Naive thymus-derived CD4-positive, alpha-beta T cell (primary cell): ENCODE data around the gene BET1. TPM values are rescaled to one million over a fixed set of nuclear protein-coding genes. Genes with fewer than 3 reads are reported as not detected.

Experiments
- ATAC-seq: fragments of 150-1000 bp; cut with Tn5 transposase; 2 replicates; pipeline ENCODE4 v1.10.0; 2021; ENCODE audit warnings: mild to moderate bottlenecking, moderate library complexity
- CTCF ChIA-PET: fragments of 350-600 bp; sonication (Branson Sonifier 250); formaldehyde crosslinking; loops from one replicate; lab custom pipeline; 2021; ENCODE audit warnings: antibody characterized with exemption; lab: Charles Lee
- POLR2A ChIA-PET: fragments of 350-600 bp; sonication (Branson Sonifier 250); formaldehyde crosslinking; loops from one replicate; lab custom pipeline; 2021; ENCODE audit warnings: antibody characterized with exemption, inconsistent platforms; lab: Charles Lee
- DNase-seq, 9 donors: peaks; one replicate each; pipeline versions ENCODE4 v3.0.0 to v3.0.0-alpha.2; 2020 to 2022; ENCODE audit warnings: mixed read lengths in 1 of 9
- H3K27ac ChIP-seq: one replicate; pipeline ENCODE4 v1.7.0; 2013; ENCODE audit warnings: mild to moderate bottlenecking, low read depth, low read length, moderate library complexity
- H3K27me3 ChIP-seq, 2 donors: one replicate each; pipeline ENCODE4 v1.7.0; 2013; ENCODE audit warnings: low read length in 2 of 2, mild to moderate bottlenecking in 2 of 2, moderate library complexity in 2 of 2; ENCODE audit not compliant: control insufficient read depth in 2 of 2, insufficient read depth in 2 of 2
- H3K36me3 ChIP-seq, 3 experiments: 1 replicate in 2 of 3; 2 replicates in 1 of 3; pipeline ENCODE4 v1.7.0; 2013; ENCODE audit warnings: low read length in 3 of 3, mild to moderate bottlenecking in 3 of 3, moderate library complexity in 1 of 3; ENCODE audit not compliant: insufficient read depth in 3 of 3, control insufficient read depth in 2 of 3
- H3K4me1 ChIP-seq, 2 donors: one replicate each; pipeline ENCODE4 v1.7.0; 2013; ENCODE audit warnings: low read length in 2 of 2, mild to moderate bottlenecking in 2 of 2, moderate library complexity in 1 of 2; ENCODE audit not compliant: control insufficient read depth in 2 of 2, insufficient read depth in 2 of 2
- H3K4me3 ChIP-seq: 2 replicates; pipeline ENCODE4 v1.7.0; 2013; ENCODE audit warnings: mild to moderate bottlenecking, low read length
- H3K9me3 ChIP-seq, 3 experiments: 1 replicate in 2 of 3; 2 replicates in 1 of 3; pipeline ENCODE4 v1.7.0; 2013; ENCODE audit warnings: low read length in 3 of 3; ENCODE audit not compliant: control insufficient read depth in 2 of 3
- H3K27ac Mint-ChIP-seq, 9 donors: one replicate each; pipeline ENCODE4 v1.8.0; 2020 to 2022; ENCODE audit warnings: mixed read lengths in 9 of 9, mild to moderate bottlenecking in 8 of 9, moderate library complexity in 5 of 9, inconsistent platforms in 2 of 9
- H3K27me3 Mint-ChIP-seq, 5 donors: one replicate each; pipeline ENCODE4 v1.8.0; 2021 to 2022; ENCODE audit warnings: mixed read lengths in 5 of 5, mild to moderate bottlenecking in 1 of 5
- H3K36me3 Mint-ChIP-seq, 5 donors: one replicate each; pipeline ENCODE4 v1.8.0; 2020 to 2022; ENCODE audit warnings: mixed read lengths in 5 of 5, mild to moderate bottlenecking in 3 of 5, inconsistent platforms in 1 of 5
- H3K4me1 Mint-ChIP-seq, 7 donors: one replicate each; pipeline ENCODE4 v1.8.0; 2020 to 2022; ENCODE audit warnings: mixed read lengths in 7 of 7, mild to moderate bottlenecking in 3 of 7, inconsistent platforms in 1 of 7
- H3K4me3 Mint-ChIP-seq, 10 donors: one replicate each; pipeline ENCODE4 v1.8.0; 2020 to 2022; ENCODE audit warnings: mild to moderate bottlenecking in 10 of 10, mixed read lengths in 10 of 10, moderate library complexity in 6 of 10, inconsistent platforms in 2 of 10
- H3K9me3 Mint-ChIP-seq, 11 donors: one replicate each; pipeline ENCODE4 v1.8.0; 2020 to 2022; ENCODE audit warnings: mixed read lengths in 11 of 11, mild to moderate bottlenecking in 4 of 11, inconsistent platforms in 1 of 11, moderate library complexity in 1 of 11
- intact Hi-C, 2 donors: fragments of 100-400 bp; cut with micrococcal nuclease; formaldehyde crosslinking; loops; one replicate each; pipeline ENCODE4 v1.15.1; 2023
- polyA plus RNA-seq, 2 donors: library from polyadenylated mRNA; unstranded; fragments of 300-500 nt; fragmentation: Illumina TruSeq; gene quantifications; one replicate each; pipeline ENCODE4 v1.2.3, GENCODE V29; 2021
- total RNA-seq, 6 experiments: library from RNA in 5 of 6; stranded (reverse) in 5 of 6; gene quantifications; 1 replicate in 5 of 6; 2 replicates in 1 of 6; pipeline ENCODE4 v1.2.3 and lab custom pipeline; 2021 to 2026

Gene BET1
- total and polyA plus RNA-seq, 7 experiments from 2014 or later = 9.9 to 37.6 (median 13.9) TPM

GRCh38 chr7:94003446-94004023 is 620 bp downstream of the BET1 start:
- peaks cover 24 to 58% (median 51%) of the 10 kb centered on the region in 7 donors for H3K4me1 Mint-ChIP-seq

GRCh38 chr7:94001396-94001795 is 2.8 kb downstream of the BET1 start:
- intact Hi-C loops = loop anchor here (5.0 to 10.0 kb wide), 3 partner anchors 656 to 1867 kb away; partner anchors contain the start of genes ANKIB1 (in 1 of the 2), CYP51A1 (in 1 of the 2), KRIT1 (in 1 of the 2) and SGCE (in 1 of the 2)
- H3K27ac Mint-ChIP-seq = no peak overlapping the region

More at GRCh38 chr7:94003446-94004023, 620 bp downstream of the BET1 start:
- H3K4me3 ChIP-seq = peak overlapping the region; percentile 75
- H3K27me3 Mint-ChIP-seq = peaks cover 0 to 27% (median 11%) of the 10 kb centered on the region in 5 donors
- peaks cover 0 to 6% (median 0%) of the 10 kb centered on the region in 3 experiments for H3K36me3 ChIP-seq
- peak overlapping the region; percentile 91 for H3K27ac ChIP-seq
- peak overlapping the region; percentile 88 to 100 (median 99) for H3K4me3 Mint-ChIP-seq
- H3K27ac Mint-ChIP-seq = peak overlapping the region; percentile 95 to 100 (median 99)
- peak; percentile 40 for ATAC-seq
- no peaks in the 10 kb centered on the region for H3K27me3 ChIP-seq
- DNase-seq = peak in 1 of 9 donors; percentile 16
- peaks cover 3 to 17% of the 10 kb centered on the region in 2 donors for H3K4me1 ChIP-seq
- POLR2A ChIA-PET = no interaction called here
- H3K9me3 ChIP-seq = no peaks in the 10 kb centered on the region
- no peaks in the 10 kb centered on the region for H3K9me3 Mint-ChIP-seq
- intact Hi-C loops = loop anchor here (1.0 to 10.0 kb wide), 14 partner anchors 83 to 1869 kb away; partner anchors contain the start of genes ANKIB1 (in 2 of the 2), KRIT1 (in 2 of the 2), PEX1 (in 2 of the 2) and RBM48 (in 2 of the 2)
- CTCF ChIA-PET = no interaction called here
- peaks cover 0 to 11% (median 0%) of the 10 kb centered on the region in 5 donors for H3K36me3 Mint-ChIP-seq

GRCh38 chr7:93997868-93998267 is 6.3 kb downstream of the BET1 start:
- H3K36me3 Mint-ChIP-seq = peaks cover 0 to 38% (median 14%) of the 10 kb centered on the region in 5 donors
- H3K27me3 Mint-ChIP-seq = no peaks in the 10 kb centered on the region
- H3K27ac Mint-ChIP-seq = peak overlapping the region in 3 of 9 donors; percentile 2 to 67 (median 25)
- ATAC-seq = no peak
- Histone ChIP-seq H3K36me3 (peaks cover 5 to 30% (median 11%) of the 10 kb centered on the region in 3 experiments), H3K4me1 (peaks cover 3 to 5% of the 10 kb centered on the region in 2 donors), H3K27me3 (no peaks in the 10 kb centered on the region), H3K4me3 (no peak overlapping the region), H3K27ac (no peak overlapping the region), H3K9me3 (no peaks in the 10 kb centered on the region)
- POLR2A ChIA-PET = no interaction called here
- intact Hi-C loops = no loop called here
- H3K4me3 Mint-ChIP-seq = no peak overlapping the region
- H3K9me3 Mint-ChIP-seq = no peaks in the 10 kb centered on the region
- peaks cover 19 to 51% (median 34%) of the 10 kb centered on the region in 7 donors for H3K4me1 Mint-ChIP-seq
- CTCF ChIA-PET = interaction anchor here (1.3 kb wide), 1 partner anchor 21 kb away, joined by 3 read pairs; no protein-coding TSS in a partner anchor
- no peak for DNase-seq

More at GRCh38 chr7:94001396-94001795, 2.8 kb downstream of the BET1 start:
- H3K4me1 ChIP-seq = peaks cover 3 to 17% of the 10 kb centered on the region in 2 donors
- Mint-ChIP-seq H3K27me3 (peaks cover 0 to 12% (median 4%) of the 10 kb centered on the region in 5 donors), H3K9me3 (no peaks in the 10 kb centered on the region), H3K4me3 (peak overlapping the region in 2 of 10 donors; percentile 18 to 29), H3K36me3 (peaks cover 0 to 21% (median 7%) of the 10 kb centered on the region in 5 donors), H3K4me1 (peaks cover 27 to 68% (median 55%) of the 10 kb centered on the region in 7 donors)
- H3K9me3 ChIP-seq = no peaks in the 10 kb centered on the region
- DNase-seq (no peak), ATAC-seq (no peak)
- ChIA-PET CTCF (no interaction called here), POLR2A (no interaction called here)
- H3K27me3 ChIP-seq = no peaks in the 10 kb centered on the region
- H3K4me3 ChIP-seq = no peak overlapping the region
- no peak overlapping the region for H3K27ac ChIP-seq
- peaks cover 0 to 14% (median 0%) of the 10 kb centered on the region in 3 experiments for H3K36me3 ChIP-seq

GRCh38 chr7:93992421-93993110 is 11.6 kb downstream of the BET1 start:
- H3K4me1 ChIP-seq = no peaks in the 10 kb centered on the region
- no peak for ATAC-seq
- peaks cover 0 to 28% (median 7%) of the 10 kb centered on the region in 5 donors for H3K36me3 Mint-ChIP-seq
- H3K27ac Mint-ChIP-seq = peak overlapping the region in 2 of 9 donors; percentile 10 to 51
- no peak overlapping the region for H3K27ac ChIP-seq
- DNase-seq = no peak
- no peak overlapping the region for H3K4me3 ChIP-seq
- intact Hi-C loops = no loop called here
- H3K9me3 ChIP-seq = no peaks in the 10 kb centered on the region
- no peaks in the 10 kb centered on the region for H3K27me3 ChIP-seq
- peaks cover 4 to 13% (median 7%) of the 10 kb centered on the region in 7 donors for H3K4me1 Mint-ChIP-seq
- ChIA-PET POLR2A (no interaction called here), CTCF (no interaction called here)
- H3K4me3 Mint-ChIP-seq = no peak overlapping the region
- peaks cover 5 to 24% (median 11%) of the 10 kb centered on the region in 3 experiments for H3K36me3 ChIP-seq
- H3K9me3 Mint-ChIP-seq = no peaks in the 10 kb centered on the region
- H3K27me3 Mint-ChIP-seq = no peaks in the 10 kb centered on the region

GRCh38 chr7:93987297-93987696 is 16.9 kb downstream of the BET1 start:
- Mint-ChIP-seq H3K9me3 (no peaks in the 10 kb centered on the region), H3K27ac (no peak overlapping the region), H3K4me1 (peaks cover 0 to 2% (median under 1%) of the 10 kb centered on the region in 7 donors), H3K27me3 (no peaks in the 10 kb centered on the region), H3K36me3 (peaks cover 0 to 15% (median 1%) of the 10 kb centered on the region in 5 donors), H3K4me3 (no peak overlapping the region)
- intact Hi-C loops = no loop called here
- CTCF ChIA-PET = no interaction called here
- no peaks in the 10 kb centered on the region for H3K9me3 ChIP-seq
- DNase-seq (no peak), ATAC-seq (no peak)
- no peak overlapping the region for H3K27ac ChIP-seq
- peaks cover 0 to 1% (median 0%) of the 10 kb centered on the region in 3 experiments for H3K36me3 ChIP-seq
- POLR2A ChIA-PET = no interaction called here
- H3K4me3 ChIP-seq = no peak overlapping the region
- no peaks in the 10 kb centered on the region for H3K27me3 ChIP-seq
- no peaks in the 10 kb centered on the region for H3K4me1 ChIP-seq

GRCh38 chr7:93985101-93985500 is 19.1 kb downstream of the BET1 start:
- H3K4me3 Mint-ChIP-seq = no peak overlapping the region
- H3K27me3 Mint-ChIP-seq = no peaks in the 10 kb centered on the region
- H3K9me3 ChIP-seq = no peaks in the 10 kb centered on the region
- ChIA-PET CTCF (no interaction called here), POLR2A (no interaction called here)
- H3K27ac ChIP-seq = no peak overlapping the region
- H3K36me3 ChIP-seq = no peaks in the 10 kb centered on the region
- H3K9me3 Mint-ChIP-seq = no peaks in the 10 kb centered on the region
- peak overlapping the region in 1 of 9 donors; percentile 65 for H3K27ac Mint-ChIP-seq
- peaks cover 0 to 11% (median 0%) of the 10 kb centered on the region in 5 donors for H3K36me3 Mint-ChIP-seq
- no peak for ATAC-seq
- H3K4me1 ChIP-seq = no peaks in the 10 kb centered on the region
- no peak for DNase-seq
- intact Hi-C loops = no loop called here
- H3K4me1 Mint-ChIP-seq = no peaks in the 10 kb centered on the region
- no peak overlapping the region for H3K4me3 ChIP-seq
- H3K27me3 ChIP-seq = no peaks in the 10 kb centered on the region
